ENCODE data around the gene LUZP1.

Gene LUZP1

DNA sequence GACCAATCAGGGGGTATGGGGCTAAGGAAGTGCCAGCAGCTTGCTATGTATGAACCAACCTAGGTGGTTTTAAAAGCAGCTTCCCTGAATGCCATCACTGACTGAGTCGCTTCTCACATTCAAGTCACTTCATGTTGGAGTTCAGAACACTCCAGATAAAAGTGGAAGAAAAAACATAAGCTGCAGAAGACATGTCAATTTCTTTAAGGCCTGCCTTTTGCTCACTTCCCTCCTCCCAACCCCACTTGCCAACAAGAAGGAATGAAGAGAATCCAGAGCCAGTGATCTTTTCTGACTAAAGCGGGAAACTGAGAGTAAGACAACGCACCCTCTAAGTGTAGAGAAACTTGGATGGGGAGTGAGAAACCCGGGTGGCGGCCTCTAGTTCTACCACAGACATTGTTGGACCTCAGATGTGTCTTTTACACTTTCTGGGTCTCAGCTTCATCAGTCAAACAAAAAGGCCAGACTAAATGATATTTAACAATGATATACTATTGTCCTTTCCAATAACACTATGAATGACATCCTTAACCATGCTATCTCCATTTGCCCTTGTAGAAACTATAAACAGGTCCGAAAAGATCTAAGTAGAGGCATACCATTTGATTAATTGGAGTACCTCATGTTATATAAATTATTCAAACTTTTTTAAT is 54.1 kb downstream of the LUZP1 start:
- no peak for DNase-seq

DNA sequence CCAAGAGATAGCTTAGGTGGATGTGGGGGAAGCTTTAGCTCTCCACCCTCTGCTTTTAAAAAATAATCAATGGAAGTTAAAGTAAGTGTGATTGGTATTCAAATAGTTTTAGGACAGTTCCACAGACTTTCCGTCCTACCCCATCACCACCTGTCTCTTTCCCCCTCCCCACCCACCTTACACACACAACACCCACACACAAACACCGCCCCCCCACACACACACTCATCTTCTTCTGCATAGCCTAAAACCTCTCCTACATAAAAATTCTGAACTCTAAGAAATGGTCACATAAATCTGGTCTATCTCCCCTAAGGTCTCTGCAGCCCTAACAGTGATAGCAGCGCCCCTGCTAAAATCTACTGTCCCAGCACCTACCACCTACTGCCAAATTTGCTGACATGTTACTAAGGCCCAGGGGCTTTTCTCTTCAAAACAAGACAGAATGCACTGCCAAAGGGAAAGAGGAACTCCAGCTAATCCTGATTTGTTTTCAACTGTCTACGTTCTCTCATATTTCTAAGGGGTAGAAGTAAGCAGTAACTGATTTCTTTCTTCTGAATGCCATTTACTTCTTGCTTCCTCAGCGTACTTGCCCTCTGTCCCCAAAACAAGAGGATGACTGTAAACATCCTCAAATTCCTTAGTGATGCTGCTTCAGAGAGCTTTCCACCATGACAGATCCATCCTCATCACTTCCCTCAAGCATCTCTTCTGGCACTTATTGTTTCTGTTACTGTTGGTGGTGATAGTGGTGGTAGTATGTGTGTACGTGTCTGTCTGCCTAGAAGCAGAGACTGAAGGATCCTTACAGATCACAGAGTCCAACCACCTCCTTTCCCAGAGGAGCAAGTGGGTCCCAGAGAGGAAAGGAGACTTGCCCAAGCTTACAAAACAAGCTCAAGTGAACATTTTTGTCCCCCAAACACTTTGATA is 56.8 kb downstream of the LUZP1 start:
- no peak for DNase-seq

GRCh38 chr1:23110391-23110790 is 58.3 kb downstream of the LUZP1 start:
- DNase-seq: no peak

DNA sequence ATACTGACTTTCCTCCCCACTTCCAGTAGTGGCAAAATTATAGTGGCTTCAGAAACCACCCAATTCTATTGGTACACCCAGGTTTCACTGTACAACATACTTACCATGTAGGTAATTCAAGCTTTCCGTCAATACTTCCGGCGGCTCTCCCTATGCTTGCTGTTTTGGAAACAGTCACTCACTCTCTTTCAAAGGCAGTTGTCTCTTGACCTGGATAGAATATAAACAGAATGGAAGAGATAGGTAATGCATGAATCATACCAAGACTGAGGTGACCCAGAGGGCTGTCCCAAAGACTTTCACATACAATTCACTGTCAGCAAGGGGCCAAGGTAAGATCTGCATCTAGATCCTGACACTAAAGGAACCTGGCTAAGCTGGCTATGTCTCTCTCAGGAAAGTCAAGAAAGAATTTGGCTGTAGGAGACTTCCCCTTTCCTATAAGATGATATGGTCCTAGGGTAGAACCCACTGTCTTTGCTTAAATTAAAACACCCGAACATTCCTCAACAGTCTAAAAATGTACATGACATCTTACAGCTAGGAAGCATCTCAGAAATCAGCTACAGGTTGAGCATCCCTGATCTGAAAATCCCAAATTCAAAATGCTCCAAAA is 59.6 kb downstream of the LUZP1 start:
- no peak for DNase-seq

- DNase-seq: peak; percentile 63 to 65
These were observed 65.4 kb downstream of the LUZP1 start for GRCh38 chr1:23103001-23103889.

DNA sequence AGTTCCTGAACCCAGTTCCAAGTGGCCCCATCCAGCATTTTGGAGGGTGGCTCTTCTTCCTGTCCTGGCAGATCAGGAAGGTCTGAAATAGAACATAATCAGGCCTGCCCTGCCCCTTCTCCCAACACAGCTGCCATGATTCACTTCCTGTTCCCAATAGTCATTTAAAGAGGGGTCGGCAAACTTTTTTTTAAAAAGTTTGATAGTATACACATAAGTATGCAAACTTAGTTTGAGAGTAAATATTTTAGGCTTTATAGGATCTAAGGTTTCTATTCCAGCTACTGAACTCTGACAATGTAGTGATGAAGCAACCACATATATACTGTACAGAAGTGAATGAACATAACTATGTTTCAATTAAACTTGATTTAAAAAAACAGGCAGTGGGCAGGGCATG is 66.4 kb downstream of the LUZP1 start:
- peak in 1 of 2 donors; percentile 10 for DNase-seq

DNA sequence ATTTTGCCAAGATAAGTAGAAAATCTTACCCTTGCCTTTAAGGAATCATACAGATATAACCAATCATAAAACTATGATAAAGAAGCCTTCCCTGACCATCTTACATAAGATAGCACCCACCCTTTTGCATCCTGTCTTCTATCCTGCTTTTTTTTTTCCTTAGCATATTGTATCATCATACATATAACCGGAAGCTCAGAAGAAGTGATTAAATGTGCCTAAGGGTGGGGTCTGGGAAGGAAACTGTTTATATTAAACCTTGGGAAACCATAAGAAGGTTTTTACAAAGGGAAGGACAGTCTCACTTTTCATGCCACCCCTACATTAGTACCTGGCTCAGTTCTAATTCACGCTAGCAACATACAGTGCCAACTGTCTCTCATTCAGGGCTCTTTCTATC is 66.8 kb downstream of the LUZP1 start:
- no peak for DNase-seq

- peak; percentile 32 to 69 for DNase-seq
These were observed 67.4 kb downstream of the LUZP1 start for GRCh38 chr1:23101101-23101827.

DNA sequence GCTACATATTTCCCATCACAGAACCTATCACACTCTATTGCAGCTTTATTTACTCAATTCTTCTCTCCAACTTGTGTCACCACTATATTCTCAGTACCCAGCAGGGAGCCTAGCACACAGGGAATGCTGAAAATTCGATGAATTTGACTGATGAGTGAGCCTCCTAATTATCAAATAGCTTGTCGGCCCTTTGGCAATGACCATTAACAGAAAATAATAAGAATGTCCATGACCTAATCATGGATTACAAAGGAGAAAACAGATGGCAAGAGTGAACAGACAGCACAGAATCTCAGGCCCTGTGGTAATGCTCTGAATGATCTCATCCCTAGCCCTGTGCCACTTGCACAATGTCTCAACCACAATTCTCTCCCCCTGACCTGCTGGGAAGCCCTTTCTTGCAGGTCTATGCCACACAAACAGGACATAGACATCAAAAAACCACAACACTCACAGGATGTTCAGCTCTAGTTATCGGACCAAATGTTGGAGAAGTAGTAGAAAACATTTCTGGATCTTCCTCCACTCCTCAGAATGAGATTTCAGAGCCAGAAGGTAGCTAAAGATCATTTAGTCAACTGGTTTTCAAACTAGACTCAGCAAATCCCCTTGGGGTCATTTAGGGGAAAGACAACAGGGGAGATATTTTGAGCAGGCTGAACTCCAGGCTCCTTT is 68.4 kb downstream of the LUZP1 start:
- peak; percentile 86 to 95 for DNase-seq

GRCh38 chr1:23099171-23099536 is 69.5 kb downstream of the LUZP1 start:
- DNase-seq: no peak

DNA sequence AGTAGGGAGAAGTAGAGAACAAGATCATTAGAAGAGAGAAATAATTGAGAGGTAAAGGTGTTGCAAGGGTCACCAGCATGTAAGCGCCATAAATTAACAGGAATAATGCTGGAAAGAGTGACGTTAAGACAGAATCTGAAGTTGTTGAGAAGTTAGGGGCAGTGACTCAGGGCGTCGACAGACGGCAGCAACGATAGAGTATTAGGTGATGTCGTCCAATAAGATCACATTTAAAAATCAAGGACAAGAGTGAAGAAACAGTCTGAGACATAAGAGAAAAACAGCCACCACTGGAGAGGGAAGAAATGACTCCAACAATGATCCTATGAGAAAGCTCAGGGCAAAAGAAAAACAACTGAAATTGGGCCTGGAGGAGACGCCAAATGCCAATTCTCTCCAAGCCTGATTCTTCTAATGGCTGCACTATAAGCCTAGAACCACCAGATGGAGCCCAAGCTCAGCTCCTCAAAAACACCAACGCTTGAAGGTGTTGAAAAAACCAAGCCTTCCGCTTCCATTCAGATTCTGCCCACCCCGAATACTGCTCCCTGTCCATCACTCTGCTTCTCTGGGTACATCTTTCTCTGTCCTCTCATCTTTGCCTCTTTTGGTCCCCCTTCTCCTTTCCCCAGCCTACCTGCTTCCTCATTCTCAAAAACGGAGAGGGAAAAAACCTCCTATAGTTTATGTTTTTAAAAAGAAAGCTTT is 70.0 kb downstream of the LUZP1 start:
- DNase-seq: peak; percentile 64 to 81

DNA sequence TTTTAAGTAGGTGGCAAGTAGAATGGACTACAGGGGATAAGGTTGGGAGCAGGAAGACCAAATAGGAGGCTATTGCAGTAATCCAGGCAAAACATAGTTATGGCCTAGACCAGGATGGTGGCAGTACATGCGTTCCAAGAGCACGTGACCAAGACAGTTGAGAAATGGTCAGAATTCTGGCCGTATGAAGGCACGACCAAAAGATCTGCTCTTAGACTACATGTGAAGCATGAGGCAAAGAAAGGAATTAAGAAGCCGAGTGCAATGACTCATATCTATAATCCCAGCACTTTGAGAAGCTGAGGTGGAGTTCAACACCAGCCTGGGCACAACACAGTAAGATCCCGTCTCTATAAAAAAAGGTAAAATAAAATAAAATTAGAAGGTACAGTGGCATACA is 71.3 kb downstream of the LUZP1 start:
- no peak for DNase-seq

DNA sequence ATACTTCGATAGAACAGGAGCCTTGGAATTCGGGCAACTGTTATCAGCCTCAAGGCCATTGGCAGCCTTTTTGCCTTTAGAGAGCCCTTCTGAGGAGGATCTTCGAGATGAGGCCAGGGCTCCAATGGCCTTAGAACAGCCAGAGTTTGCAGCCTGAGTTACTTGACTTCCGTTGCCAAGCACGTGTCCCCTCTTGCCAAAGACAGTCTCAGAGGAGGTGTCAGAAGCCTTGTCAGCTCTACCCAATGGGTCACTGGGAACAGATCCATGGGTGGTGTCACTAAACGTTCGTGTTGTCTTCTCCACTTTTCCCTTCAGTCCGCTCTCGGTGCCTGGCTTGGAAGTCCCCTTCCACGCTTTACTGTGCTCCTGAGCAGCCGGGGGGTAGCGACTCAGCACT is 76.2 kb downstream of the LUZP1 start:
- no peak for DNase-seq

- no peak for DNase-seq
These were observed 77.1 kb downstream of the LUZP1 start for GRCh38 chr1:23091545-23091944.

- no peak for DNase-seq
These were observed 78.6 kb downstream of the LUZP1 start for GRCh38 chr1:23090056-23090455.

- DNase-seq: no peak
These were observed 80.6 kb downstream of the LUZP1 start for GRCh38 chr1:23088027-23088426.

DNA sequence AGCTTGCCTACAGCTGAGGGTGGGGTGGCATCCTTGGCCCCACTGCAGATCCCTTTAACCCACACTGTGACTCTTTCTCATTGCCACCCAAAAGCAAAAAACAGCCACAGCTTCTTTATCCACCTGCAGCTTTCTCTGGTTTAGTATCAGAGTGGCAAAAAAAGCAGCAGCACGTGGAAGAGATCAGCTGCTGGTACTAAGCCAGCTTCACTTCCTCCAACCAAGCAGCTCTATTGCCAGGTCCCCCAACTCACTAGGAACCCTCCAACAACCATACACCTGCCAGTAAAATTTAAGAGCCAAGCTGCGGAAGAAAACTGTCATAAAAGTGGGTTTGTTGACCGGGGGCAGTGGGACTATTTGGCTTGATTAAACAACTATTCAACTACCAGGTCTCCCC is 83.0 kb downstream of the LUZP1 start:
- no peak for DNase-seq

DNA sequence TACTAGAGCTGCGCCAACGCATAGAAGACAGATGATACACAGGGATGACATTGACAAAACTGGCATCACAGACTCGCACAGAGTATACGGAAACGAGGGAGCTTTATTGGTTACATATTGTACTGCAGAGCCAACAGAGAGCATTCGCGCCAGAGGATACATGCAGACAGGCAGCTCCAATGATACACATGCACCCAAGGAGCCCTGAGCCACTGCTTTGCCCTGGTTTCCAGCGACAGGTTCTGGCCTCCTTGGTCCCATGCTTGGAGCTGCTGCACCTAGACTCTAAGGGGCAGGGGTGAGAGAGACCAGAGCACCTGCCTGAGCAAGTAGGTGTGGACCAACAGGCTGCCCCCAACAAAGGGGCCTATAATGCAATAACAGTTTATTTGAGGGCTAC is 83.8 kb downstream of the LUZP1 start:
- no peak for DNase-seq

- no peak for DNase-seq
These were observed 84.8 kb downstream of the LUZP1 start for GRCh38 chr1:23083714-23084480.

DNA sequence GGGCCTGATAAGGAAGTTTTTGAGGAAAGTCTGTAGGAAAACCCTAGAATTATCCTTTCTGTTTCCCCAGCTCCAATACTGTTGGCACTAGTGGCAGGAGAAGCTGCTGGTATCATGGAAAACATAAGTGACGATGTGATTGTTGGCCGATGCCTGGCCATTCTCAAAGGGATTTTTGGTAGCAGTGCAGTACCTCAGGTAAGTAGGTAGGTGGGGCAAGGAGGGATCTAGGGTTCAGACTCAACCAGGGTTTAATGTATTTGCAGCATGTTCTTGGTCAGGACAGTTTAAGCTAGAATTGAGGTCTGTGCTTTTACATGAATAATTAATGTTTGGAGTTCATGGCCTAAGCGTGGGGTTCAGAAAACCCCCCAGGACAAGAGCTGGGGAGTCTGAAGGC is 87.3 kb downstream of the LUZP1 start:
- no peak for DNase-seq

Measured in inflammatory macrophage treated with lipopolysaccharide for 1 hour (primary cell).